IMR-90 (cell line): Measurements from ENCODE around the gene NPPC. TPM values are rescaled to one million over a fixed set of nuclear protein-coding genes. Genes with fewer than 3 reads are reported as not detected.

Source experiments
- ATAC-seq: fragments of 200-7000 bp; cut with Tn5 transposase; 2 replicates; pipeline ENCODE4 v1.9.1; 2020; ENCODE audit warnings: low read depth, mild to moderate bottlenecking, moderate library complexity
- BruUV-seq: library from RNA; stranded (reverse); fragments of 400-500 nt; replicated peaks from 2 replicates; lab custom pipeline; 2021; lab: Mats Ljungman, UMichigan
- CTCF ChIA-PET: fragments of 300-600 bp; formaldehyde crosslinking; extraction: SDS; loops from one replicate; lab custom pipeline; 2021; ENCODE audit warnings: antibody characterized with exemption; lab: Yijun Ruan, JAX
- POLR2A ChIA-PET: fragments of 300-600 bp; sonication (Branson Sonifier 250); formaldehyde crosslinking; loops from one replicate; lab custom pipeline; 2022; ENCODE audit warnings: antibody characterized with exemption; ENCODE audit not compliant: unreplicated experiment; lab: Charles Lee
- DNase-seq: peaks from one replicate; pipeline ENCODE4 v3.0.0; 2013
- H2AFZ ChIP-seq: replicated peaks from 2 replicates; pipeline ENCODE3; 2013; ENCODE audit warnings: low read length, mild to moderate bottlenecking; ENCODE audit not compliant: poor library complexity
- H2AK5ac ChIP-seq: 2 replicates; pipeline ENCODE4 v1.6.1; 2013; ENCODE audit warnings: low read depth, low read length, inconsistent platforms
- H2AK9ac ChIP-seq: replicated peaks from 2 replicates; pipeline ENCODE3; 2013; ENCODE audit warnings: mild to moderate bottlenecking, low read depth, low read length, moderate library complexity; ENCODE audit not compliant: poor library complexity
- H2BK120ac ChIP-seq: 2 replicates; pipeline ENCODE4 v1.6.1; 2013; ENCODE audit warnings: low read depth, low read length, inconsistent platforms
- H2BK15ac ChIP-seq: 3 replicates; pipeline ENCODE4 v1.6.1; 2013; ENCODE audit warnings: low read depth, low read length, inconsistent platforms
- H2BK20ac ChIP-seq: 2 replicates; pipeline ENCODE4 v1.6.1; 2013; ENCODE audit warnings: low read depth, mild to moderate bottlenecking, inconsistent platforms, low read length, moderate library complexity
- H2BK5ac ChIP-seq: 2 replicates; pipeline ENCODE4 v1.6.1; 2013; ENCODE audit warnings: mild to moderate bottlenecking, low read depth, low read length, inconsistent platforms; ENCODE audit not compliant: poor library complexity, severe bottlenecking
- H3K14ac ChIP-seq: replicated peaks from 2 replicates; pipeline ENCODE4 v1.6.1; 2013; ENCODE audit warnings: low read depth, low read length, inconsistent platforms
- H3K18ac ChIP-seq: 2 replicates; pipeline ENCODE4 v1.6.1; 2013; ENCODE audit warnings: low read depth, low read length, control low read depth
- H3K23ac ChIP-seq: 2 replicates; pipeline ENCODE4 v1.6.1; 2013; ENCODE audit warnings: low read depth, low read length, inconsistent platforms
- H3K27ac ChIP-seq: 2 replicates; pipeline ENCODE4 v1.5.1; 2013; ENCODE audit warnings: mild to moderate bottlenecking, control low read depth, low read length; ENCODE audit not compliant: insufficient read depth
- H3K27me3 ChIP-seq: 2 replicates; pipeline ENCODE4 v1.6.1; 2013; ENCODE audit warnings: low read length; ENCODE audit not compliant: control insufficient read depth, insufficient read depth
- H3K36me3 ChIP-seq: 2 replicates; pipeline ENCODE4 v1.6.1; 2013; ENCODE audit warnings: low read length, mixed read lengths; ENCODE audit not compliant: control insufficient read depth, insufficient read depth
- H3K4ac ChIP-seq: 2 replicates; pipeline ENCODE4 v1.6.1; 2013; ENCODE audit warnings: low read depth, low read length, inconsistent platforms
- H3K4me1 ChIP-seq: 2 replicates; pipeline ENCODE4 v1.6.1; 2013; ENCODE audit warnings: low read length, mixed read lengths; ENCODE audit not compliant: control insufficient read depth, insufficient read depth
- H3K4me2 ChIP-seq: 2 replicates; pipeline ENCODE4 v1.6.1; 2013; ENCODE audit warnings: low read depth, mild to moderate bottlenecking, control low read depth, low read length, moderate library complexity
- H3K4me3 ChIP-seq: 2 replicates; pipeline ENCODE4 v1.5.1; 2013; ENCODE audit warnings: low read depth, mild to moderate bottlenecking, control low read depth, low read length, moderate library complexity; ENCODE audit not compliant: insufficient read depth
- H3K56ac ChIP-seq: 2 replicates; pipeline ENCODE4 v1.6.1; 2013; ENCODE audit warnings: low read length, inconsistent platforms; ENCODE audit not compliant: insufficient read depth; ENCODE audit errors: extremely low read depth
- H3K79me1 ChIP-seq, 2 experiments: 2 replicates each; pipeline ENCODE4 v1.6.1; 2013; ENCODE audit warnings: low read length in 2 of 2, inconsistent platforms in 1 of 2, low read depth in 1 of 2
- H3K9ac ChIP-seq: 2 replicates; pipeline ENCODE4 v1.6.1; 2013; ENCODE audit warnings: low read depth, low read length, control low read depth
- H3K9me1 ChIP-seq: 2 replicates; pipeline ENCODE4 v1.6.1; 2013; ENCODE audit warnings: low read length, inconsistent platforms; ENCODE audit not compliant: insufficient read depth
- H3K9me3 ChIP-seq: 2 replicates; pipeline ENCODE4 v1.6.1; 2013; ENCODE audit warnings: low read length; ENCODE audit not compliant: control insufficient read depth, insufficient read depth
- H4K20me1 ChIP-seq: 2 replicates; pipeline ENCODE4 v1.6.1; 2013; ENCODE audit warnings: low read length, inconsistent platforms; ENCODE audit not compliant: insufficient read depth
- H4K5ac ChIP-seq: 2 replicates; pipeline ENCODE4 v1.6.1; 2013; ENCODE audit warnings: mild to moderate bottlenecking, low read depth, low read length, control low read depth
- H4K8ac ChIP-seq, 2 experiments: 2 replicates each; pipeline ENCODE4 v1.6.1; 2013; ENCODE audit warnings: low read depth in 2 of 2, low read length in 2 of 2, control low read depth in 1 of 2, inconsistent platforms in 1 of 2
- H4K91ac ChIP-seq: 2 replicates; pipeline ENCODE4 v1.6.1; 2013; ENCODE audit warnings: low read depth, low read length, inconsistent platforms; ENCODE audit not compliant: insufficient read depth
- MAZ ChIP-seq: IDR thresholded peaks from 2 replicates; pipeline ENCODE4 v1.6.1; 2012; ENCODE audit warnings: low read depth, mild to moderate bottlenecking, low read length, improper control_type of control experiment, moderate library complexity, borderline replicate concordance
- POLR2A ChIP-seq: IDR thresholded peaks from 2 replicates; pipeline ENCODE4 v1.6.1; 2012; ENCODE audit warnings: mild to moderate bottlenecking, low read depth, low read length
- RAD21 ChIP-seq: IDR thresholded peaks from 2 replicates; pipeline ENCODE4 v1.6.1; 2012; ENCODE audit warnings: low read length, improper control_type of control experiment
- RCOR1 ChIP-seq: IDR thresholded peaks from 2 replicates; pipeline ENCODE4 v1.6.1; 2012; ENCODE audit warnings: mild to moderate bottlenecking, low read length, improper control_type of control experiment; ENCODE audit not compliant: insufficient replicate concordance
- RFX5 ChIP-seq: IDR thresholded peaks from 2 replicates; pipeline ENCODE4 v1.8.0; 2012; ENCODE audit warnings: low read depth, mild to moderate bottlenecking, low read length, moderate library complexity
- SMC3 ChIP-seq: fragments of 150-350 bp; IDR thresholded peaks from 2 replicates; pipeline ENCODE4 v1.6.1; 2016; ENCODE audit warnings: low read depth, mild to moderate bottlenecking, antibody characterized with exemption, low read length, moderate library complexity
- WGBS, 2 experiments: methylation state at CpG; one replicate each; pipeline versions ENCODE4 v1.1.5 to v1.1.7; 2013; ENCODE audit warnings: missing lambda C conversion rate in 2 of 2; ENCODE audit not compliant: insufficient read length in 1 of 2; ENCODE audit errors: extremely low coverage in 2 of 2; 5-methylcytosine and 5-hydroxymethylcytosine counted together
- dilution Hi-C: fragments of 300-500 bp; cut with HindIII; formaldehyde crosslinking; loops from one replicate; pipeline ENCODE4 v1.14.3; 2018; ENCODE audit warnings: low sequenced_read_pairs; ENCODE audit not compliant: unreplicated experiment
- in situ Hi-C: fragments of 300-500 bp; cut with MboI; formaldehyde crosslinking; loops from 3 replicates; pipeline ENCODE4 v1.14.3; 2019; ENCODE audit warnings: low sequenced_read_pairs, inconsistent platforms, mixed read lengths
- intact Hi-C: fragments of 100-400 bp; cut with micrococcal nuclease; formaldehyde crosslinking; loops from 2 replicates; pipeline ENCODE4 v1.10.0; 2022
- polyA plus RNA-seq, 3 experiments: library from polyadenylated mRNA; depleted of rRNA; stranded (reverse); fragments of >200 nt; gene quantifications; 2 replicates each; pipeline ENCODE4 v1.2.3, GENCODE V29; 2012; ENCODE audit warnings: low replicate concordance in 1 of 3
- total RNA-seq: library from RNA; depleted of rRNA; stranded (reverse); fragments of >200 nt; gene quantifications from 2 replicates; pipeline ENCODE4 v1.2.3, GENCODE V29; 2012
- TF ChIP-seq, protein P1 (sequence below): fragments of 150-350 bp; IDR thresholded peaks from 2 replicates; pipeline ENCODE4 v1.6.1; 2016; ENCODE audit warnings: low read depth, mild to moderate bottlenecking, low read length, moderate library complexity, borderline replicate concordance

The NPPC gene
- total and polyA plus RNA-seq, 2 of the 4 experiments (the other 2 are of a cell fraction), result 0.22 to 0.36 TPM

DNA sequence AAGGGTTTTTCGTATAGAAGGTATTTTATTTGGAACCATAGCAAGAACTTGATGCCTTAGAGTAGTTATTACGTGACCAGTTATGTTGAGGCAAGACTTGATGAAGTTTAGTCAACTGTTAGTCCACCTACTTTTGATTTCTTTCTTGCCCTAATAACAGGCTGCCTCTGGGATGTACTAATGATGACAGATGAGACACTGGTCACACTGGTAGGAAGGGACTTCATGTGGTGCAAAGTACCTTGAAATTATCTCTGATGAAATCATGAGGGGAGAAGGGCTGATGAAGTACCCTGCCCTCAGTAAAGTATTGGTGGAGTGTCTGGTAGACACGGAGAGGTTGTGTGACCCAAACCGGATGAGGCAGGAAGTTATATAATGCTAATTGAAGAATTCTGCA, 40.7 kb upstream of the NPPC start:
- no peak overlapping the region for H3K14ac ChIP-seq
- intact Hi-C loops (no loop called here), dilution Hi-C loops (no loop called here), in situ Hi-C loops (no loop called here)
- DNase-seq (no peak), ATAC-seq (no peak)
- no peaks in the 10 kb centered on the region for H3K27me3 ChIP-seq
- no peak overlapping the region for H2AK5ac ChIP-seq
- no peak overlapping the region for H4K91ac ChIP-seq
- no peak overlapping the region for H3K23ac ChIP-seq
- H3K9me1 ChIP-seq, result no peaks in the 10 kb centered on the region
- H3K56ac ChIP-seq, result no peak overlapping the region
- H3K9me3 ChIP-seq, result no peaks in the 10 kb centered on the region
- no peak overlapping the region for H2BK15ac ChIP-seq
- TF ChIP-seq, protein P1, sequence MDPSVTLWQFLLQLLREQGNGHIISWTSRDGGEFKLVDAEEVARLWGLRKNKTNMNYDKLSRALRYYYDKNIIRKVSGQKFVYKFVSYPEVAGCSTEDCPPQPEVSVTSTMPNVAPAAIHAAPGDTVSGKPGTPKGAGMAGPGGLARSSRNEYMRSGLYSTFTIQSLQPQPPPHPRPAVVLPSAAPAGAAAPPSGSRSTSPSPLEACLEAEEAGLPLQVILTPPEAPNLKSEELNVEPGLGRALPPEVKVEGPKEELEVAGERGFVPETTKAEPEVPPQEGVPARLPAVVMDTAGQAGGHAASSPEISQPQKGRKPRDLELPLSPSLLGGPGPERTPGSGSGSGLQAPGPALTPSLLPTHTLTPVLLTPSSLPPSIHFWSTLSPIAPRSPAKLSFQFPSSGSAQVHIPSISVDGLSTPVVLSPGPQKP, result no peak
- no peak for TF ChIP-seq MAZ
- no peak for TF ChIP-seq RFX5
- TF ChIP-seq RCOR1, result no peak
- no peak for TF ChIP-seq SMC3
- TF ChIP-seq RAD21, result no peak
- no peak for TF ChIP-seq POLR2A
- H3K4me2 ChIP-seq, result no peak overlapping the region
- H3K18ac ChIP-seq, result no peak overlapping the region
- no peak overlapping the region for H3K27ac ChIP-seq
- ChIA-PET POLR2A (no interaction called here), CTCF (no interaction called here)
- no peaks in the 10 kb centered on the region for H3K36me3 ChIP-seq
- H2BK20ac ChIP-seq, result no peak overlapping the region
- peaks cover 28 to 43% of the 10 kb centered on the region in 2 experiments for H3K79me1 ChIP-seq
- no CpG with 5 or more reads among the region's 4 CpGs for WGBS, 2 experiments
- H4K20me1 ChIP-seq, result peaks cover 7% of the 10 kb centered on the region; the same call in 1 of the 2 replicates
- H2BK5ac ChIP-seq, result no peak overlapping the region
- no peak overlapping the region for H4K8ac ChIP-seq
- no peak overlapping the region for H2AFZ ChIP-seq
- no peak overlapping the region for H4K5ac ChIP-seq
- H3K9ac ChIP-seq, result no peak overlapping the region
- H2AK9ac ChIP-seq, result no peak overlapping the region
- no TSS peak for BruUV-seq
- H3K4ac ChIP-seq, result no peak overlapping the region
- no peak overlapping the region for H2BK120ac ChIP-seq
- no peaks in the 10 kb centered on the region for H3K4me1 ChIP-seq
- no peak overlapping the region for H3K4me3 ChIP-seq
